ENCODE data around the gene DAND5.

Gene DAND5

DNA sequence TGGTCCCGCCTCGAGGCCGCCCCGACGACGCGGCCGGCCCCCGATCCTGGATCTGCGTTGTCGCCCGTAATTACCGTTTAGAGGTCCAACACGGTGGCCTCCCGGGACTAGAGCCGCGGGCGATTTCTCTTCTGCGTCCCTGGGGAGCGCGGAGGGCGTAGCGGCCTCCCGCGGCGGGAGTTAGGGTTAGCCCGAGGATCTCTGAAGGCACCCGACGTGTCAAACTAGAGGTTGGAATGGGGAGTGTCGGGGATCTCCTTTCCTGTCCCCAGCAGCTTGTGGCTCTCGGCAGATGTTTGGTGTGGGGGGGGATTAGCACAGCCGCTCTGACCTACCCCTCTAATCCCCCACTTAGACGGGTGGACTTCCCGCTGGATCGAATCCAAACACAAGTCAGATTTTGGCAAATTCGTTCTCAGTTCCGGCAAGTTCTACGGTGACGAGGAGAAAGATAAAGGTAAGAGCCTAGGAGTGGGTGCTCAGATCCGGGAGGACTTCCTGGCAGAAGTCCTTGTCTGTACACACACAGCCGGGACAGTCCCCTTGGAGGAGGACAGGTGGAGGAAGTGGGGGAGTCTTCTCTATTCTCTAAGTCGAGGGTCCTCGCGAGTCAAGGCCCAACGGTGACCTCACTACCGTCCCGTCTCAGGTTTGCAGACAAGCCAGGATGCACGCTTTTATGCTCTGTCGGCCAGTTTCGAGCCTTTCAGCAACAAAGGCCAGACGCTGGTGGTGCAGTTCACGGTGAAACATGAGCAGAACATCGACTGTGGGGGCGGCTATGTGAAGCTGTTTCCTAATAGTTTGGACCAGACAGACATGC lies 30.4 kb upstream of the DAND5 start:
- H3K4me1 Mint-ChIP-seq (ENCODE audit: low read depth in 2 of 2): peaks cover 38 to 40% of the 10 kb centered on the region in 2 donors
- peak overlapping the region; percentile 93 to 99 for H3K4me3 Mint-ChIP-seq
- H3K9me3 Mint-ChIP-seq: no peaks in the 10 kb centered on the region
- H3K27ac Mint-ChIP-seq: peak overlapping the region; percentile 95 to 98
- no peaks in the 10 kb centered on the region for H3K27me3 Mint-ChIP-seq
- DNase-seq (peak; percentile 26 to 41 (median 34)), ATAC-seq (replicated peaks) (peak; percentile 19)
- peaks cover 64% of the 10 kb centered on the region for H3K36me3 Mint-ChIP-seq (ENCODE audit: insufficient read depth)

GRCh38 chr19:12939975-12940423 lies 29.4 kb upstream of the DAND5 start:
- Mint-ChIP-seq H3K4me1 (ENCODE audit: low read depth in 2 of 2) (peaks cover 38 to 43% of the 10 kb centered on the region in 2 donors), H3K27me3 (no peaks in the 10 kb centered on the region), H3K4me3 (peak overlapping the region; percentile 93 to 99), H3K27ac (peak overlapping the region; percentile 95 to 98), H3K36me3 (ENCODE audit: insufficient read depth) (peaks cover 74% of the 10 kb centered on the region), H3K9me3 (no peaks in the 10 kb centered on the region)
- DNase-seq (no peak), ATAC-seq (replicated peaks) (no peak)

DNA sequence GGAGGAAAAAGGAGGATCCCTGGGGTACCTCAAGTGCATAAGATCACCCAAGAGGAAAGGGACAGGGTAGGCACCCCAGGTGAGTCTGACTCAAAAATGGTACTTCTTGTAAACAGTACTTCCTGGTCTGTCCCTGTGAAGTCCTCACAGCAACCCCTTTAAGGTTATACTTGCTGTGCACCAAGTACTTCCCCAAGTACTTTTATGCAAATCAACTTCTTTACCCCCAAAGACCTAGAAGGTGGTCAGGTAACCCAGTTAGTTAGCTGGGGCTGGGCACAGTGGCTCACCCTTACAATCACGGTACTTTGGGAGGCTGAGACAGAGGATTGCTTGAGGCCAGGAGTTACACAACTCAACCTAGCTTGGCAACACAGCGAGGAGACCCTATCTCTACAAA lies 28.5 kb upstream of the DAND5 start:
- H3K27ac Mint-ChIP-seq: peak overlapping the region in 1 of 2 donors; percentile 98
- H3K36me3 Mint-ChIP-seq (ENCODE audit: insufficient read depth): peaks cover 83% of the 10 kb centered on the region
- H3K4me3 Mint-ChIP-seq: peak overlapping the region; percentile 93 to 99
- ATAC-seq (replicated peaks) (no peak), DNase-seq (no peak)
- H3K27me3 Mint-ChIP-seq: no peaks in the 10 kb centered on the region
- H3K4me1 Mint-ChIP-seq (ENCODE audit: low read depth in 2 of 2): peaks cover 43 to 52% of the 10 kb centered on the region in 2 donors
- no peaks in the 10 kb centered on the region for H3K9me3 Mint-ChIP-seq

- H3K27me3 Mint-ChIP-seq: no peaks in the 10 kb centered on the region
- ATAC-seq (replicated peaks): no peak
- no peak for DNase-seq
- no peaks in the 10 kb centered on the region for H3K9me3 Mint-ChIP-seq
- H3K4me1 Mint-ChIP-seq (ENCODE audit: low read depth in 2 of 2): peaks cover 37 to 52% of the 10 kb centered on the region in 2 donors
- peak overlapping the region; percentile 92 to 98 for H3K27ac Mint-ChIP-seq
- peak overlapping the region in 1 of 2 donors; percentile 38 for H3K4me3 Mint-ChIP-seq
- H3K36me3 Mint-ChIP-seq (ENCODE audit: insufficient read depth): peaks cover 86% of the 10 kb centered on the region
These were observed 25.8 kb upstream of the DAND5 start for GRCh38 chr19:12943437-12944044.

GRCh38 chr19:12944104-12944674 lies 25.2 kb upstream of the DAND5 start:
- no peak for DNase-seq
- Mint-ChIP-seq H3K9me3 (no peaks in the 10 kb centered on the region), H3K4me1 (ENCODE audit: low read depth in 2 of 2) (peaks cover 31 to 48% of the 10 kb centered on the region in 2 donors), H3K36me3 (ENCODE audit: insufficient read depth) (peaks cover 86% of the 10 kb centered on the region), H3K27me3 (no peaks in the 10 kb centered on the region), H3K27ac (peak overlapping the region; percentile 92 to 98), H3K4me3 (peak overlapping the region in 1 of 2 donors; percentile 96)
- ATAC-seq (replicated peaks): no peak

DNA sequence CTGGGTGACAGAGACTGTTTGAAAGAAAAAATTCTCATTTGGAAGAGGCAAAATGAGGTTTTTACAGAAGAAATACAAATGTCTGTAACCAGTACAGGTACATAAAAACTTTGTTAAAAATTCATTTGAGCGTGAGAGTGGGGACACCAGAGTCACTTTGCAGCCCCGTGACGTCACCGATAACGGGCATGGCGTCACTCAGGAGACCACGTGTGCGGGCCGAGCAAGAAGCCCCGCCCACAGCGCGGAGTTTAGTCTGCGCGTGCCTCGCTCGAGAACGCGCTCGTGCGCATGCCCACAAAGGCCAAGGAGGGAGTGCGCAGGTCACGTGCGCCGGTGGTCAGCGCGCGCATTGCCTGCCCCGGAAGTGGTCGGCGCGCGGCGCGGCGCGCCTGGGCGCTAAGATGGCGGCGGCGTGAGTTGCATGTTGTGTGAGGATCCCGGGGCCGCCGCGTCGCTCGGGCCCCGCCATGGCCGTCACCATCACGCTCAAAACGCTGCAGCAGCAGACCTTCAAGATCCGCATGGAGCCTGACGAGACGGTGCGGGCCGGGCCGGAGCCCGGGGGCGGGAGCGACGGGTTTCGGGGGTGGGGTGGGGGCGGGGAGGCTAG lies 23.8 kb upstream of the DAND5 start, which contains the start of gene RAD23A:
TSS of gene RAD23A (plus strand) at position 384 of the 613 bp plus-strand sequence. CDS start at position 471, 87 bp downstream.
- peaks cover 20 to 34% of the 10 kb centered on the region in 2 donors for H3K4me1 Mint-ChIP-seq (ENCODE audit: low read depth in 2 of 2)
- peak within 1 kb of the TSS; percentile 96 to 97 for H3K4me3 Mint-ChIP-seq
- peak; percentile 98 to 99 (median 99) for DNase-seq
- peak within 1 kb of the TSS; percentile 98 for H3K27ac Mint-ChIP-seq
- no peaks in the 10 kb centered on the region for H3K9me3 Mint-ChIP-seq
- peaks cover 83% of the 10 kb centered on the region for H3K36me3 Mint-ChIP-seq (ENCODE audit: insufficient read depth)
- no peaks in the 10 kb centered on the region for H3K27me3 Mint-ChIP-seq
- ATAC-seq (replicated peaks): peak; percentile 85

DNA sequence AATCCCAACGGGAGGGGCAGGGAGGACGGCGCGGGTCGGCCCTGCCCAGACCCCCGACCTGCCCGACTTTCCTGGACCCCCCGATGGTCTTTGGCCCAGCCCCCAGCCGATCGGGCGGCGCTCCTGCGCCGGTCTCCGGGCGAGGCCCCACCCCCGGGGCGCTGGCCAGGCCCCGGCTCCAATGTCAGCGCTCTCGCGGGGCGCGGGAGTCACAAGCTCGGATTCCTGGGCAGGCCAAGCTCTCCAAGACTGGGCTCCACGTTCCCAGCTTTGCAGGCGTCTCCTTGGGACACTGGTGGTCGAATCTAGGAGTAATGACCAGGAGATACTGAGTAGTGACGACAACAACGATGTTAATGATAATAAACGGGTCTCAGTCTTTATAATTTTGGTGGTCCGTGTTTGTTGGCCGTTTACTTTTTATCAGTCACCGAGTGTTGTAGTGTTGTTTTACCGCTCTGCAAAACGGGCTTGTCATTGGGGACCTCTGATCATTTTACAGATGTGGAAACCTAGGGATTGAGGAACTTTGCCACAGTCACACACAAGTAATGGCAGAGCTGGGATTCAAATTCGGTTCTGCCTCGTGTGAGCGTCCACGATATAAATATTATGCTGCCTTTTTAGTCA lies 23.2 kb upstream of the DAND5 start:
- peaks cover 20 to 31% of the 10 kb centered on the region in 2 donors for H3K4me1 Mint-ChIP-seq (ENCODE audit: low read depth in 2 of 2)
- H3K27ac Mint-ChIP-seq: peak overlapping the region; percentile 98
- no peaks in the 10 kb centered on the region for H3K27me3 Mint-ChIP-seq
- DNase-seq (peak in 2 of 3 experiments; percentile 28 to 35), ATAC-seq (replicated peaks) (peak; percentile 53)
- no peaks in the 10 kb centered on the region for H3K9me3 Mint-ChIP-seq
- H3K36me3 Mint-ChIP-seq (ENCODE audit: insufficient read depth): peaks cover 79% of the 10 kb centered on the region
- peak overlapping the region; percentile 96 to 97 for H3K4me3 Mint-ChIP-seq

- Mint-ChIP-seq H3K27me3 (no peaks in the 10 kb centered on the region), H3K36me3 (ENCODE audit: insufficient read depth) (peaks cover 78% of the 10 kb centered on the region), H3K4me3 (peak overlapping the region; percentile 96 to 97), H3K4me1 (ENCODE audit: low read depth in 2 of 2) (peaks cover 20 to 31% of the 10 kb centered on the region in 2 donors), H3K9me3 (no peaks in the 10 kb centered on the region), H3K27ac (peak overlapping the region; percentile 98)
- ATAC-seq (replicated peaks) (no peak), DNase-seq (no peak)
These were observed 22.5 kb upstream of the DAND5 start for GRCh38 chr19:12946731-12947496.

GRCh38 chr19:12947702-12948611 lies 21.4 kb upstream of the DAND5 start:
- Mint-ChIP-seq H3K9me3 (no peaks in the 10 kb centered on the region), H3K36me3 (ENCODE audit: insufficient read depth) (peaks cover 77% of the 10 kb centered on the region), H3K27me3 (no peaks in the 10 kb centered on the region), H3K4me1 (ENCODE audit: low read depth in 2 of 2) (peaks cover 20 to 26% of the 10 kb centered on the region in 2 donors), H3K4me3 (peak overlapping the region in 1 of 2 donors; percentile 33), H3K27ac (no peak overlapping the region)
- ATAC-seq (replicated peaks) (no peak), DNase-seq (no peak)

- Mint-ChIP-seq H3K27ac (no peak overlapping the region), H3K27me3 (no peaks in the 10 kb centered on the region), H3K36me3 (ENCODE audit: insufficient read depth) (peaks cover 73% of the 10 kb centered on the region), H3K4me1 (ENCODE audit: low read depth in 2 of 2) (peaks cover 15 to 21% of the 10 kb centered on the region in 2 donors), H3K4me3 (peak overlapping the region in 1 of 2 donors; percentile 33), H3K9me3 (no peaks in the 10 kb centered on the region)
- DNase-seq (no peak), ATAC-seq (replicated peaks) (no peak)
These were observed 20.6 kb upstream of the DAND5 start for GRCh38 chr19:12948612-12949362.

Data from effector memory CD8-positive, alpha-beta T cell (primary cell).